Activated naive CD8-positive, alpha-beta T cell (primary cell): ENCODE measurements around the gene VPS13D.
"Not testable (repeated sequence)": the region's sequence is repeated elsewhere in the genome, so short reads cannot be mapped to it uniquely, and the experiment has no call there.

ENCODE experiments used
- H3K27ac Mint-ChIP-seq: one replicate; pipeline ENCODE4 v1.8.0; 2021; ENCODE audit warnings: mixed read lengths
- H3K27me3 Mint-ChIP-seq: one replicate; pipeline ENCODE4 v1.8.0; 2021; ENCODE audit warnings: mixed read lengths
- H3K36me3 Mint-ChIP-seq: one replicate; pipeline ENCODE4 v1.8.0; 2021; ENCODE audit warnings: mixed read lengths
- H3K4me1 Mint-ChIP-seq: one replicate; pipeline ENCODE4 v1.8.0; 2021; ENCODE audit warnings: low read depth, mixed read lengths
- H3K4me3 Mint-ChIP-seq: one replicate; pipeline ENCODE4 v1.8.0; 2021; ENCODE audit warnings: mild to moderate bottlenecking, mixed read lengths
- H3K9me3 Mint-ChIP-seq: one replicate; pipeline ENCODE4 v1.8.0; 2021; ENCODE audit warnings: low read depth, mixed read lengths

VPS13D gene

DNA sequence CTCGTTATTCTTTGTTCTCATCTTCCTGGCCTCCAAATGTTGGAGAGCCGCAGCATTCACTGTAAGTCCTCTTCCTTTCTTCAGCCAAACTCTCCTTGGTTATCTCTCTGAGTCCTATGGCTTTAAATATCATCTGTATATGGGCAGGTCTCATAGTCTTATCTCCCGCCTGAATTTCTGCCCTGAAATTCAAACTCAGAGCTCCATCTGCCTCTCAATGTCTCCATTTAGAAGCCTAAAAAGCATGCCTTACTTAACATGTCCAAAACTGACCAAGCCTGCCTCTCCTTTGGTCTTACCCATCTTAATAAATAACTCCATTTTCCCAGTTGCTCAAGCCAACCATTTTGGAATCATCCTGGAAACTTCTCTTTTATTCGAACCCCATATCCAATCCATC, 307.5 kb downstream of the VPS13D start:
- Mint-ChIP-seq H3K4me1 (peaks cover 2% of the 10 kb centered on the region), H3K27ac (peak overlapping the region; percentile 16), H3K4me3 (no peak overlapping the region), H3K36me3 (peaks cover 30% of the 10 kb centered on the region), H3K27me3 (no peaks in the 10 kb centered on the region), H3K9me3 (peaks cover 18% of the 10 kb centered on the region)

DNA sequence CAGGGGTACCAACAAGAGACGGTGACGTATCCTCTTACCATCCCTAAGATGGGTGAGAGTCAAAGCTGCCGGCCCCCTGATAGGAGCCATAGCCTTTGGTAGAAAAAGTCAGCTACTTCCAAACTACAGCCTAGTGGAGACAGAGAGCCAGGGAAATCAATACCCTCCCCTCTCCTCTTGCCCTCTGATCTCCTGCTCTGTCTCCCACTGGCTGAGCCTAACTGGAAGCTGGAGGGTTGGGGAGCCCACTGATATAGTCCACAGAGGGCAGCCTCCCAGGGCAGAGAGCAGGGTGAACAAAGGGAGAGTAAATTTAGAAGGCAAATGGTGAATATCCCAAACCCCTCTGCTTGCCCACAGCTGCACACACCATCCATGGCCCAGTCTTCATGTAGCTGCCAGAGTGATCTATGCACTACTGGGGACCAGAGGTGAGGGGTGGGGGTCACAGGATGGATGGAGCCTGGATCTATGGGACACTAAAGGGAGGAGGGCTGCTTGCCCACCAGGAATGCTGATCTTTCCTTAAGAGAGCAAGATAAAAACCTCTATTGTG, 308.2 kb downstream of the VPS13D start:
- Mint-ChIP-seq H3K9me3 (peaks cover 18% of the 10 kb centered on the region), H3K27me3 (no peaks in the 10 kb centered on the region), H3K27ac (peak overlapping the region; percentile 17), H3K4me1 (peaks cover 2% of the 10 kb centered on the region), H3K4me3 (no peak overlapping the region), H3K36me3 (peaks cover 30% of the 10 kb centered on the region)

DNA sequence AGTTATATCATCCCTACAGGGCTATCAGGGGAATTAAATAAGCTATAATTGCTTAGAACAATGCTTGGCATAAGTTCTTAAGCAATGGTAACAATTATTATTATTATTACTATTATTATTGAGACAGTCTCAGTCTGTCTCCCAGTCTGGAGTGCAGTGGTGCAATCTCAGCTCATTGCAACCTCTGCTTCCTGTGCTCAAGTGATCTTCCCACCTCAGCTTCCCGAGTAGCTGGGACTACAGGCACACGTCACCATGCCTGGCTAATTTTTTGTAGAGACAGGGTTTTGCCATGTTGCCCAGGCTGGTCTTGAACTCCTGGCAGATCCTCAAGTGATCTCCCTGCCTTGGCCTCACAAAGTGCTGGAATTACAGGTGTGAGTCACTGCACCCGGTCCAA, 308.7 kb downstream of the VPS13D start:
- H3K4me3 Mint-ChIP-seq, H3K27ac Mint-ChIP-seq: not testable (repeated sequence)
- H3K9me3 Mint-ChIP-seq, result peaks cover 18% of the 10 kb centered on the region

DNA sequence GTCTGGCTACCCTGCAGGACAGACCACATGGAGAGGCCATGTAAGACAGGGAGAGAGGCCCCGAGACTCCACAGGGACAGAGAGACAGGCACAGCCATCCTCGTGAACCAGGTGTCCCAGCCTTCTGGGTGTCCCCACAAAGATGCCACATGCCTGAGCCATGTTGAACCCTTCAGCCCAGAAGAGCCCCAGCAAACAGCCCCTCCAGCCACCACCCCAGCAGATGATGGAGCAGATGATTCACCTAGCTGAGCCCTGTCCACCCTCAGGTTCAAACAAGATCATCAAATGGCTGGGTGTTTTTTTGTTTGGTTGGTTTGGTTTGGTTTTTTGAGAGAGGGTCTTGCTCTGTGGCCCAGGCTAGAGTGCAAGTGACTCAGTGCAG, 309.5 kb downstream of the VPS13D start:
- peaks cover 18% of the 10 kb centered on the region for H3K9me3 Mint-ChIP-seq
- no peaks in the 10 kb centered on the region for H3K27me3 Mint-ChIP-seq
- peaks cover 1% of the 10 kb centered on the region for H3K4me1 Mint-ChIP-seq
- H3K4me3 Mint-ChIP-seq, result no peak overlapping the region
- peaks cover 24% of the 10 kb centered on the region for H3K36me3 Mint-ChIP-seq
- H3K27ac Mint-ChIP-seq, result no peak overlapping the region

More for the DNA sequence above, 308.7 kb downstream of the VPS13D start:
- not testable (repeated sequence) for H3K27me3 Mint-ChIP-seq, H3K4me1 Mint-ChIP-seq
- H3K36me3 Mint-ChIP-seq, result peaks cover 26% of the 10 kb centered on the region

DNA sequence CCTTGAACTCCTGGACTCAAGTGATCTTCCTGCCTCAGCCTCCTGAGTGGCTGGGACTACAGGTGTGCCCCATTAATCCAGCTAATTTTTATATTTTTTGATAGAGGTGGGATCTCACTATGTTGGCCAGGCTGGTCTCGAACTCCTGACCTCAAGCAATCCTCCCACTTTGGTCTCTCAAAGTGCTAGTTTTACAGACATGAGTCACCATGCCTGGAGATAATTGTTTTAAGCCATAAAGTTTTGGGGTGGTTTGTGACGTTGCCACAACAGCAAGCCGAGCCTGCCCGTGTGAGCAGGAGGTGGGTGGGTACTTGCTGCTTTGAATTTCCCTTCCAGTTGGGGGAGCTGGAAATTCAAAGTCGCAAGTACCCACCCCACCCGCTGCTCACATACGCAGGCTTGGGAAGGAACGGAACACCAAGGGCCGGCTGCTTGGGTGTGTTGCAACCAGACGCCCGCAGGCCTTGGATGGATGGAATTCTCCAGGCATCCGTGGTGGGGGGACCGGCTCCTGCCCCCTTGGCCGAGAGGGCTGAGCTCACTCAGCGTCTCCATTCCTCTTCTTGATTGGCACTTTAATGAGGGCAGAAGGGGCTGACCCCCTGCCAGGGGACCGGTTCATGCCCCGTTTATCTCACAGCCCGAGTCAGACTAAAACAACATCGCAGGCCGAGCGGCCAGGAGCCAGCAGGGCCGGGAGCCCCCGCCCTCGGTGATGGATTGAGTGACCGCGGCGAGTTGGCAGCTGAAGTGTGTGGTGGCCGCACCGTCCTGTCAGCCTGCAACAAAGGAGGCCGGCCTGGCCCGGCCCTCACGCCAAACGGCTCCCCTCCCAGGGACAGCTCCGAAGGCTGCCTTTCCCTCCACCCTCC, 310.1 kb downstream of the VPS13D start:
- Mint-ChIP-seq H3K9me3 (peaks cover 18% of the 10 kb centered on the region), H3K4me3 (no peak overlapping the region), H3K27ac (no peak overlapping the region), H3K36me3 (peaks cover 24% of the 10 kb centered on the region), H3K27me3 (no peaks in the 10 kb centered on the region), H3K4me1 (peaks cover 4% of the 10 kb centered on the region)

DNA sequence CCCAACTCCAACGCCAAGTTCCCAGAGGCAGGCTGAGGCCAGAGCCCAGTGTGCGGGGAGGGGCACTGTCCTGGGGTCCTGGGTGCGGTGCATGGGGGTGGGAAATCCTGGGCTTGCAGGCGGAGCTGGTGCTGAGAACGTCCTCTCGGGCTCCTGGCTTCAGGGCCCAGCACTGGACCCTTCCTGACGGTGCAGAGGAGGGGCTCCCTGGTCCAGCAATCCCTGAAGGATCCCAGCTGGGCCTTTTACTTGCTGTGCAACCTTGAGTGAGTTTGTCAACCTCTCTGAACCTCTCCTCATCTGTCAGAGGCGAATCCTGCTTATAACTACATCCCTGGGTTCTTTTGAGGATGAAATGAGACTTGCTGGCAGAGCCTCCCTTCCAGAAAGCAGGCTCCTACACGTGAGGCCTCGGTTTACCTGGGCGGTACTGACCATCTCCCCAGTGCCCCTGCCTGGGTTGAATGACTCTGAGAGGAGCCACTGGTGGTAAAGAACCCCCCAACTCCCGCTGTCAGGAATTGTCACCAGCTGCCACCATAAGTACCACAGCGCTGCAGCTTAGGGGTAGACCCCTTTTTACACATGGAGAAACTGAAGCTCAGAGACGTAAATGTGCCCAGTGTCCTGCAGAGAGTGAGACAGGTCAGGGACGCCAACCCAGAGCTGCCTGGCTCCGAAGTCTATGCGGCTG, 310.9 kb downstream of the VPS13D start:
- peaks cover 14% of the 10 kb centered on the region for H3K9me3 Mint-ChIP-seq
- peaks cover 5% of the 10 kb centered on the region for H3K4me1 Mint-ChIP-seq
- no peaks in the 10 kb centered on the region for H3K27me3 Mint-ChIP-seq
- peaks cover 18% of the 10 kb centered on the region for H3K36me3 Mint-ChIP-seq
- H3K4me3 Mint-ChIP-seq, result no peak overlapping the region
- no peak overlapping the region for H3K27ac Mint-ChIP-seq

DNA sequence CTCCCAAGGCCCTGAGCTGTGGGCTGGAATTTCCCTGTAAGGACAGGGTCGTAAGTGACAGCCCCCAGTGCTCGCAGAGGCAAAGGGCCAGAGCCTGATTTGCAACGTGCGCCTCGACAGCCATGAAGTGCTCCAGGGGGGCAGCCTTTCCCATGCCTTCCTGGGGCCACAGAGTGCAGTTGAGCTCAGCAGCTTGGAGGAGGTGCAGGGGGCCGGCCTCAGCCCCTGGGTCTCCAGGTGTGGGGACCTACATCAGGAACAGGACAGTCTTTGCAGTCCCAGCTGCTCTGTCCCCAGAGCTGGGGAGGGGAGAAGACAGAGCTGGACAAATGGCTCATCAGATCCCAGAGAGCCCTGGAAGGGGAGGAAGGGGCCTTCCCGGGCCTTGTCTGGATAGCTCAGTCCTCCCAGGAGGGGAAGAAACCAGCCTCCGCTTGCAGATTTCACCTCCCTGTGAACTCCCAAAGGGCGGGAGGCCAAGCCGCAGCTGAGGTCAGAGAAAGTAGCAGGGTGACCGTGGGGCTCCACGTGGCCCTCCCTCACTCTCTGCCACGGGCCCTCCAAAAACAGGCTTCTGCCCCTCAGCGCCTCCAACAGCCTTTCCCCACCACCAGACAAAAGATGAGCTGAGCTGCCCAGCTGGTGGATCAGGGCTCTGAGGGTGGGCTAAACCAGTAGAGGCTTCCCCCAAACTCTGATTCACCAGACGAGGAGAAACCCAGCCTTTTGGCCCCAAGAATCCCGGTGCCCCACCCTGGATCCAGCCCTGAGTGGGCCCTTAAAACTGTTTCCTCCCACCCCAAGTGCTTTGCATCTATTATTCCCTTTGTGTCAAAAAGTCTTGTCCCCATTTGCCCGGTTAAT, 311.7 kb downstream of the VPS13D start:
- Mint-ChIP-seq H3K27me3 (no peaks in the 10 kb centered on the region), H3K4me1 (peaks cover 5% of the 10 kb centered on the region), H3K9me3 (peaks cover 9% of the 10 kb centered on the region), H3K27ac (no peak overlapping the region), H3K36me3 (peaks cover 12% of the 10 kb centered on the region), H3K4me3 (no peak overlapping the region)

DNA sequence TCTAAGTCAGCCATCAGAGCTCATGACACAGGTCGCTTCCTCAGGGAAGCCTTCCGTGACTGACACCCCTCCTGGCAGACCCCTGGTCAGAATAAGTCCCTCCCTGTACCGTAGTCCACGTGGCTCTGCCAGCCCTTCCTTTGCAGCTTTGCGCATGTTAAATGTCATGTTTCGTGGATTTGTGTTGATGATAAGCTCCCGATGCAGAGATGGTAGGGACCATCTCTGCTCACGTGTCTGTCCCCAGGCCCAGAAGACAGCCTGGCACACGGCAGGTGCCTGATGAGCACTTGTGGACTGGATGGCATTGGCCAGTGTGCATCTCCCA, 312.3 kb downstream of the VPS13D start:
- Mint-ChIP-seq H3K9me3 (peaks cover 7% of the 10 kb centered on the region), H3K27ac (no peak overlapping the region), H3K4me3 (no peak overlapping the region), H3K27me3 (no peaks in the 10 kb centered on the region), H3K4me1 (peaks cover 5% of the 10 kb centered on the region), H3K36me3 (peaks cover 9% of the 10 kb centered on the region)

DNA sequence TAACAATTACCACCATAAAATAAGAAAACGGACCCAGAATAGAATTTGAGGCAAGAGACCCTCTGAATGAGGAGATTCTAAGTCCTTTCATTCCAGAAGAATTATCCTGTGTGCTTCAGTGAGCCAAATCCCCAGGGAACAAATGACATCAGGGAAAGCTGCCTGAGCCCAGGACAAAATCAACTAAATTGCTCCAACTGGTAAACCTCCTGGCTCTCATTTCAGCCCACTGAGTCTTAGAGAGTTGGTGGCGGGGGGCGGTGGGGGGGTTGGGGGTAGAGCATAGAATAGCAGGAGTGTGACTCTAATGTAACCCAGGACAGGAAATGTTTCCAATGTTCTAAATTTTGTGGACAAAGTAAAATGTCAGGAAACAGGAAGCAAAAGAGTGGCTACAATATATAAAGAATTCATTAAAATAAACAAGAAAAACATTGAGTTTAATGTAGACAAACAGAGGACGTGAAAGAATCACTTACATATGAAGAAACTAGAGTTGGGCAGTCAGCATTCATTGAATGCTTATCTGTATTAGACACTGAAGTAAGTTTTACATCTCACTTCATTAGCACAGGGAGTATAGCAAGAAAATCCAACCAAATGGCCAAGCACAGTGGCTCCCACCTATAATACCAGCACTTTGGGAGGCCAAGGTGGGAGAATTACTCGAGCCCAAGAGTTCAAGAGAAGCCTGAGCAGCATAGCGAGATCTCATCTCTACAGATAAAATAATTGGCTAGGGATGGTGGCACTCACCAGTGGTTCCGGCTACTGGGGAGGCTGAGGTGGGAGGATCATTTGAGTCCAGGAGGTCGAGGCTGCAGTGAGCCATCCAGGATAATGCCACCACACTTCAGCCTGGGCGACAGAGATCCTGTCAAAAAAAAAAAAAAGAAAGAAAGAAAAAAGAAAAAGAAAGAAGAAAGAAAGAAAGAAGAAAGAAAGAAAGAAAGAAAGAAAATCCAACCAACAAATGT, 313.1 kb downstream of the VPS13D start:
- Mint-ChIP-seq H3K4me3 (no peak overlapping the region), H3K27me3 (no peaks in the 10 kb centered on the region), H3K27ac (no peak overlapping the region), H3K36me3 (peaks cover 2% of the 10 kb centered on the region), H3K9me3 (no peaks in the 10 kb centered on the region), H3K4me1 (peaks cover 5% of the 10 kb centered on the region)

DNA sequence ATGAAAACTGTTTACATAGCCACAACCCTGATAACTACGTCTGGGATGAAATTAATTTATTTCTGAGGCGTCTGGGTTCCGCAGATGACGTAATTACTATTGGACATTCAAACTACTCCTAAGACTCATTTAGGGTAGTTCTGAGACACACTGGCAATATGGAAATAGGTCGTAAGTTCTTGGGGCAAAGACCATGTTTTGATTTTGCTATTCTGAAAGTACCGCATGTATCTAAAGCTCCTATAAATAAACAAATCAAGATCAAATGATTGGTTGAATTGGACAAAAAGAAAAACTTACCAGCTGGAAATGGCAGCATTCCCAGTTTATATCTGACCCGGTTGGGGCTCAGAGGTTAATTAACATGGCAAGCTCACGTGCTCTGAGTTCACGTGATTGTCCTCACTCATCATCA, 313.9 kb downstream of the VPS13D start:
- Mint-ChIP-seq H3K27ac (no peak overlapping the region), H3K9me3 (no peaks in the 10 kb centered on the region), H3K27me3 (no peaks in the 10 kb centered on the region), H3K36me3 (no peaks in the 10 kb centered on the region), H3K4me1 (peaks cover 5% of the 10 kb centered on the region), H3K4me3 (no peak overlapping the region)

DNA sequence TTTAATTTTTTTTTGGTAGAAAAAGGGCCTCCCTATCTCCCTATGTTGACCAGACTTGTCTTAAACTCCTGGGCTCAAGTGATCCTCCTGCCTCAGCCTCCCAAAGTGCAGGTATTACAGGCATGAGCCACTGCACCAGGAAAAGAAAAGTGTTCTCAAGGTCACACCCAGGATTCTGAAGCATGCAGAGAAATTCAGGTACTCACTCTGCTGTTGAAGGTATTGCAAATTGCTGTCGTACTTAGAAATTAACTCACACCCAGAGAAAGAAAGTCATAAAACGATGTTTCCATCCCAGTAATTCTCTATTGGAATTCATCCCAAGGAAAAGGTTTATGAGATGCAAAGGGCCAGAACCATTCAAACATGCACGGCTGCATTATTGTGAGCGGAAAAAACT, 314.5 kb downstream of the VPS13D start:
- H3K36me3 Mint-ChIP-seq, result no peaks in the 10 kb centered on the region
- H3K4me1 Mint-ChIP-seq, result peaks cover 5% of the 10 kb centered on the region
- no peaks in the 10 kb centered on the region for H3K9me3 Mint-ChIP-seq
- no peak overlapping the region for H3K27ac Mint-ChIP-seq
- no peaks in the 10 kb centered on the region for H3K27me3 Mint-ChIP-seq
- H3K4me3 Mint-ChIP-seq, result no peak overlapping the region

DNA sequence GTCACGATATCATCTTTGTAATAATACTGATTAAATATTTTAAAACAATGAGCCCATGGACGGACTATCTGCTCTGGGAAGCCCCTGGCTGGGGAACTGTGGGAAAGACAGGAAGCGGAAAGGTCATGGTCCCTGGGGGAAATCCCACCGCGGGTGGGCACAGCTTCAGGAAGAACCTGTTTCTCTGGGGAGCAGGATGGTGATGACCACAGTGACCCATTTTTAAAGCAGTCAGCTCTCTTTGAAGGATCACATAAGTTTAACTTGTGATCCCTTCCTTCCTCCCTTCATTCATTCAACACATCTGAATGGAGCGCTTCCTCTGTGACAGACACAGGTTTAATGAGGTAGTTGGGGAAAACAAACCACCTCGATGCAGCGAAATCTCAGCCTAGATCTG, 315.2 kb downstream of the VPS13D start:
- Mint-ChIP-seq H3K27ac (no peak overlapping the region), H3K9me3 (no peaks in the 10 kb centered on the region), H3K4me1 (peaks cover 5% of the 10 kb centered on the region), H3K27me3 (no peaks in the 10 kb centered on the region), H3K4me3 (no peak overlapping the region), H3K36me3 (no peaks in the 10 kb centered on the region)

DNA sequence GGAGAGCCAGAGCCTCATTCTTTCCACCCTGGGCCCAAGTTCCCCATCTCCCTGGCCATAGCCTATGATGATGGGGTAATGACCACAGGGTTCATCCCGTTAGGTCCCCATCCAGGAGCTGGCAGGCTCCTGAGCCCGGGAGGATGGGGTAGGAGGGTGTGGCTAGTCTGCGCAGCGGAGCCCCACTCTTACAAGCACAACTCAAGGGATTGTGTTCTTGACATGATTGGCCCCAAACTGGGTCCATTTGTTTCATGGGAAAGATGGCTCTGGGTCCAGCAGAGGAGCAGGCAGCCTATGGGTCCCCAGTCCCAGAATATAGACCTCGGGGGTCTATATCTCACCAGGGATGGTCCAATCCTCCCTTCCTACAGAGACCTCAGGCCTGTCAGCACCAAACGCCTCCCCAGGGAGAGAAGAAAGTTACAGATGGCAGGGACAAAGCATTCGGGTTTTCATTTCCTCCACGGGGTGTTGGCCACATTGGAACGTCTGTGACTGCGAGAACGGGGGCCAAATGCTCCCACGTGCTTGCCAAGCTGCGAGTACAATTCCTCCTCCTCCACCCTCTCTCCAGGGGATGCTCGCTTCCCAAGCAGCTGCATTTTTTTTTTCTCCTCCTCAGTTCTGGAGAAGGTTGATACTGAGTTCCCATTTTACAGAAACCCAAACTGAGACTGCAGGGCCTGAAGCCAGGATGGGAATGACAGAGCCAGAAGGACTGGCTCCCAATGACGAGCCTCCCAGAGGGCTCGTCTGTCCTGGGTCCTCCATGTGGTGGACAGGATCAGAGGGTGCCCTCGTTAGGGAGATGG, 317.1 kb downstream of the VPS13D start:
- H3K27ac Mint-ChIP-seq, result no peak overlapping the region
- no peak overlapping the region for H3K4me3 Mint-ChIP-seq

More for the DNA sequence above, 317.1 kb downstream of the VPS13D start:
- H3K36me3 Mint-ChIP-seq, result no peaks in the 10 kb centered on the region
- no peaks in the 10 kb centered on the region for H3K27me3 Mint-ChIP-seq
- H3K9me3 Mint-ChIP-seq, result no peaks in the 10 kb centered on the region
- H3K4me1 Mint-ChIP-seq, result peaks cover 5% of the 10 kb centered on the region
